Smooth muscle cell (in vitro differentiated cells): Measurements from ENCODE around the gene GEMIN7. TPM values are rescaled to one million over a fixed set of nuclear protein-coding genes. Genes with fewer than 3 reads are reported as not detected.
"Not testable (repeated sequence)": the region's sequence is repeated elsewhere in the genome, so short reads cannot be mapped to it uniquely, and the experiment has no call there.

Experiments used
- DNase-seq: peaks from one replicate; lab custom pipeline; 2025; ENCODE audit not compliant: unreplicated experiment; lab: John Stamatoyannopoulos, UW
- H2AFZ ChIP-seq: fragments of 200-600 bp; sonication (generic); 2 replicates; pipeline ENCODE4 v1.6.0; 2016; ENCODE audit warnings: antibody characterized with exemption, low read depth, mild to moderate bottlenecking
- H3F3A ChIP-seq: fragments of 200-600 bp; sonication (generic); 2 replicates; pipeline ENCODE4 v1.6.0; 2017; ENCODE audit warnings: antibody characterized with exemption, low read depth
- H3K27ac ChIP-seq: fragments of 200-600 bp; sonication (generic); 2 replicates; pipeline ENCODE4 v1.5.1; 2016; ENCODE audit warnings: low read depth, mild to moderate bottlenecking
- H3K27me3 ChIP-seq: fragments of 200-600 bp; sonication (generic); 2 replicates; pipeline ENCODE4 v1.6.1; 2016; ENCODE audit warnings: low read depth, mild to moderate bottlenecking
- H3K36me3 ChIP-seq: fragments of 200-600 bp; sonication (generic); 2 replicates; pipeline ENCODE4 v1.5.1; 2016; ENCODE audit warnings: low read depth
- H3K4me1 ChIP-seq: fragments of 200-600 bp; sonication (generic); 2 replicates; pipeline ENCODE4 v1.5.1; 2016; ENCODE audit warnings: low read depth
- H3K4me2 ChIP-seq: fragments of 200-600 bp; sonication (generic); 2 replicates; pipeline ENCODE4 v1.6.0; 2016; ENCODE audit warnings: mild to moderate bottlenecking
- H3K4me3 ChIP-seq: fragments of 200-600 bp; sonication (generic); 2 replicates; pipeline ENCODE4 v1.5.1; 2016; ENCODE audit warnings: mild to moderate bottlenecking
- H3K79me2 ChIP-seq: fragments of 200-600 bp; sonication (generic); 2 replicates; pipeline ENCODE4 v1.6.0; 2016; ENCODE audit warnings: low read depth, mild to moderate bottlenecking
- H3K9ac ChIP-seq: fragments of 200-600 bp; sonication (generic); 2 replicates; pipeline ENCODE4 v1.6.0; 2016; ENCODE audit warnings: low read depth
- H3K9me3 ChIP-seq: fragments of 200-600 bp; sonication (generic); replicated peaks from 2 replicates; pipeline ENCODE4 v1.5.1; 2016; ENCODE audit warnings: low read depth
- H4K20me1 ChIP-seq: fragments of 200-600 bp; sonication (generic); 2 replicates; pipeline ENCODE4 v1.6.0; 2016; ENCODE audit warnings: low read depth
- WGBS: methylation state at CpG from one replicate; pipeline ENCODE4 v1.1.7; 2016; ENCODE audit warnings: low lambda C conversion rate; 5-methylcytosine and 5-hydroxymethylcytosine counted together
- polyA plus RNA-seq: library from polyadenylated mRNA; unstranded; fragments of >200 nt; fragmentation: Nextera tagmentation; extraction: Ambion mirVana; gene quantifications from 2 replicates; pipeline ENCODE4 v1.2.1, GENCODE V29; 2016
- total RNA-seq: library from RNA; depleted of rRNA; stranded (reverse); fragments of >200 nt; gene quantifications from 2 replicates; pipeline ENCODE4 v1.2.3, GENCODE V29; 2014
- TF ChIP-seq, protein P1 (sequence below): fragments of 200-600 bp; sonication (generic); IDR thresholded peaks from 2 replicates; pipeline ENCODE4 v1.5.1; 2017; ENCODE audit warnings: borderline replicate concordance, mild to moderate bottlenecking, antibody characterized with exemption; ENCODE audit not compliant: insufficient read depth, poor library complexity, severe bottlenecking

The GEMIN7 gene
- total and polyA plus RNA-seq, 2 experiments from 2014 or later: 50.6 to 67.0 TPM

DNA sequence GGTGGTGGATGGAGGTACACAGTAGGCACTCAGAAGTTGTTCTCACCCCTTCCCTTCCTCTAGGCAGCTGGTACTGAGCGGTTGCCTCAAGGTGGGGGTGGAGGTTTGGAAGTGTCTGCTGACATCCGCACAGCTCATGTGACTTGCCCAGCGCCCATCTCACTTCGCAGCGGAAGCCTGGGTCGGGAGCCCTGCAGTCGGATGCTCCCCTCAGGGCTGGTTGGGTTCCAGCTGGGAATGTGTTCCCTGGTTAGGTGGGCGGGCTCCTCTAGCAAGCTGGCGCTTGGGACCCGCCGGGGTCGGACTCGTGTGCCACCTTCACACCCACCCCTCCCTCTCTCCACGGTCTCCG, 24.1 kb downstream of the GEMIN7 start:
- Histone ChIP-seq H3K27me3 (no peaks in the 10 kb centered on the region), H3K27ac (no peak overlapping the region), H3K4me1 (peaks cover 36% of the 10 kb centered on the region), H3K9me3 (no peaks in the 10 kb centered on the region), H3K4me3 (no peak overlapping the region), H3K36me3 (no peaks in the 10 kb centered on the region), H3K4me2 (no peak overlapping the region), H3K9ac (no peak overlapping the region), H3F3A (no peaks in the 10 kb centered on the region), H2AFZ (no peak overlapping the region), H4K20me1 (peaks cover 100% of the 10 kb centered on the region), H3K79me2 (peaks cover 95% of the 10 kb centered on the region)
- no peak for DNase-seq
- 85% methylated on average over 15 of the region's 15 CpGs for WGBS
- TF ChIP-seq, protein P1, sequence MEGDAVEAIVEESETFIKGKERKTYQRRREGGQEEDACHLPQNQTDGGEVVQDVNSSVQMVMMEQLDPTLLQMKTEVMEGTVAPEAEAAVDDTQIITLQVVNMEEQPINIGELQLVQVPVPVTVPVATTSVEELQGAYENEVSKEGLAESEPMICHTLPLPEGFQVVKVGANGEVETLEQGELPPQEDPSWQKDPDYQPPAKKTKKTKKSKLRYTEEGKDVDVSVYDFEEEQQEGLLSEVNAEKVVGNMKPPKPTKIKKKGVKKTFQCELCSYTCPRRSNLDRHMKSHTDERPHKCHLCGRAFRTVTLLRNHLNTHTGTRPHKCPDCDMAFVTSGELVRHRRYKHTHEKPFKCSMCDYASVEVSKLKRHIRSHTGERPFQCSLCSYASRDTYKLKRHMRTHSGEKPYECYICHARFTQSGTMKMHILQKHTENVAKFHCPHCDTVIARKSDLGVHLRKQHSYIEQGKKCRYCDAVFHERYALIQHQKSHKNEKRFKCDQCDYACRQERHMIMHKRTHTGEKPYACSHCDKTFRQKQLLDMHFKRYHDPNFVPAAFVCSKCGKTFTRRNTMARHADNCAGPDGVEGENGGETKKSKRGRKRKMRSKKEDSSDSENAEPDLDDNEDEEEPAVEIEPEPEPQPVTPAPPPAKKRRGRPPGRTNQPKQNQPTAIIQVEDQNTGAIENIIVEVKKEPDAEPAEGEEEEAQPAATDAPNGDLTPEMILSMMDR: no peak

DNA sequence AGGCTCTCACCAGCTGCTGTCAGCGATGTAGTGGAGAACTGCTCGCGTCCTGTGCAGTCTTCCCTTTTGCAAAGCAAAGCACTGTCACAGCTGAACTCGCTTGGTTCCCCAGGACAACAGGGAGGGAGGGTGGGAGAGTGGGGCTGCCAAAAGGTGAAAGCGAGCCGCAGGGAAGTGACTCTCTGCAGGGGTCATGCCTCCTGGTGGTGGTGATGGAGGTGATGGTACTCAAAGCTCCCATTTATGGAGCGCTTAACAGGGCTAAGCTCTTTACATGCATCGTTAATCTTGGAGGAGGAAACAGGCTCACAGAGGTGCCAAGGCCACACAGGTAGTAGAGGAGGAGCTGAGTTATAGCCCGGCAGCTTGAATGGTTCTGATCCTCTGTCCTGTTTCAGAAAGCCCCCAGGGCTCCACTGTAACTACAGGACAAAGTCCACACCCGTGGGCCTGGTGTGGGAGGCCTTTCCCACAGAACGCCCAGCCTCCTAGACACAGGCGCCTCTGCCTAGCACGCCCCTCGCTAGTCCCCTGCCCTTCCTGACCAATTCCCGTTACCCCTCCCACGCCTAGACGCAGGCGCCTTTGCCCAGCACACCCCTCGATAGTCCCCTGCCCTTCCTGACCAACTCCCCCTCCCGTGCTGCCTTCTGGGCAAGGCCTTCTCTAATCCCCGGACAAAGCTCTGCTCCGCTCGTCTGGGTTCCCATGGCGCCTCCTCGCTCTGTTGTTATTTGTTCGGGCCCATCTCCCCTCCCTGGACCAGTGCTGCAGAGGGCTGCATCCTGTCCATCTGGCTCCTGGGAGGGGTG, 24.7 kb downstream of the GEMIN7 start:
- WGBS: 67% methylated on average over 25 of the region's 26 CpGs
- TF ChIP-seq, protein P1: no peak
- Histone ChIP-seq H3K79me2 (peaks cover 97% of the 10 kb centered on the region), H3K4me1 (peaks cover 31% of the 10 kb centered on the region), H3K27ac (no peak overlapping the region), H3K27me3 (no peaks in the 10 kb centered on the region), H3K9me3 (no peaks in the 10 kb centered on the region), H3K36me3 (no peaks in the 10 kb centered on the region), H3K4me2 (no peak overlapping the region), H3K9ac (no peak overlapping the region), H4K20me1 (peaks cover 100% of the 10 kb centered on the region), H2AFZ (no peak overlapping the region), H3F3A (no peaks in the 10 kb centered on the region), H3K4me3 (no peak overlapping the region)
- no peak for DNase-seq

DNA sequence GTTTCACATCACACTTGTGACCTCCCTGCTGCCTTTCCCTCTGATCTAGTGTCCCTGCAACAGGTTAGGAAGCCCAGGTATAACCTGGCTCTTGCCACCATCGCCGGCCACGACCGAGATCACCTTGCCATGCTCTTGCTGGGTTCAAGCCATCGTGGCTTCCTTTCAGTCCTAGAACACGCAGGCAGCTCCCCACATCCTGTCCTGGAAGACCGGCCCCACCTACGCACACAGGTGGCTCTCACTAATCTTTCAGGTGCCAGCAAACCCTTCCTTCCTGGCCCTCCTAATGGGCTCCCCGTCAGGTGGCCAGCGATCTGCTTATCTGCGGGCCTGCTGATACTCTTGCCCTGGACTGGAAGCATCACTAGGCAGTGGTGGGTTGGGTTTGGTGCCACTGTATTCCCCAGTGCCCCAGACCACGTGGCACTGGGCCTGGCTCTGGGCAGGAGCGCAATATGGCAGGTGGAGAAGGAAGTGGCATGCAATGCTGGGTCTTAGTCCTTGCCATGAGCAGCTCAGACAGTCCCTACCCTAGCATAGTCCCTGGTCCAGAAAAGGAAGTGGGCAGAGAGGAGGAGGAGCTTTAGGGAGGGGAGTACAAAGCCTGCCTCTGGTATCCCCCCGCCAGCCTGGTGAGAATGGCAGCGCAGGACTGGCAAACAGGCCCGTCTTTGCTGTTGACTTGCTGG, 25.7 kb downstream of the GEMIN7 start:
- Histone ChIP-seq H3K9me3 (no peaks in the 10 kb centered on the region), H3K27me3 (no peaks in the 10 kb centered on the region), H4K20me1 (peaks cover 100% of the 10 kb centered on the region), H3K36me3 (no peaks in the 10 kb centered on the region), H3K4me1 (peaks cover 20% of the 10 kb centered on the region), H3K4me3 (no peak overlapping the region), H3F3A (no peaks in the 10 kb centered on the region), H2AFZ (no peak overlapping the region), H3K79me2 (peaks cover 97% of the 10 kb centered on the region), H3K4me2 (no peak overlapping the region), H3K9ac (no peak overlapping the region), H3K27ac (no peak overlapping the region)
- TF ChIP-seq, protein P1: no peak
- DNase-seq: no peak
- 95% methylated on average over 16 of the region's 16 CpGs for WGBS

DNA sequence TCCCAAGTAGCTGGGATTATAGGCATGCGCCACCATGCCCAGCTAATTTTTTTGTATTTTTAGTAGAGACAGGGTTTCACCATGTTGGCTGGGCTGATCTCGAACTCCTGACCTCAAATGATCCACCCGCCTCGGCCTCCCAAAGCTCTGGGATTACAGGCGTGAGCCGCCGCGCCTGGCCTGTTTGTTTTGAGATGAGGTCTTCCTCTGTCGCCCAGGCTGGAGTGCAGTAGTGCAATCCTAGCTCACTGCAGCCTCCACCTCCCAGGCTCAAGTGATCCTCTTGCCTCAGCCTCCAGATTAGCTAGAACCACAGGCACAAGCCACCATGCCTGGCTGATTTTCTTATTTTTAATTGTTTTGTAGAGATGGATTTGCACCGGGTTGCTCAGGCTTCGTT, 27.3 kb downstream of the GEMIN7 start:
- not testable (repeated sequence) for H3K4me3 ChIP-seq, H3K9me3 ChIP-seq, H2AFZ ChIP-seq, H3F3A ChIP-seq, H3K4me2 ChIP-seq, H3K9ac ChIP-seq, H3K36me3 ChIP-seq, H3K27me3 ChIP-seq, H3K27ac ChIP-seq, DNase-seq
- 99% methylated on average over 11 of the region's 11 CpGs for WGBS
- Histone ChIP-seq H3K79me2 (peaks cover 98% of the 10 kb centered on the region), H4K20me1 (peaks cover 100% of the 10 kb centered on the region), H3K4me1 (peaks cover 16% of the 10 kb centered on the region)
